HG03521 (cell line): ENCODE measurements around the gene CEP152.

Source experiments
- ATAC-seq: cut with Tn5 transposase; IDR thresholded peaks from one replicate; pipeline ENCODE4 v1.9.1; 2021; ENCODE audit warnings: mild to moderate bottlenecking, moderate library complexity; ENCODE audit not compliant: unreplicated experiment

The CEP152 gene

DNA sequence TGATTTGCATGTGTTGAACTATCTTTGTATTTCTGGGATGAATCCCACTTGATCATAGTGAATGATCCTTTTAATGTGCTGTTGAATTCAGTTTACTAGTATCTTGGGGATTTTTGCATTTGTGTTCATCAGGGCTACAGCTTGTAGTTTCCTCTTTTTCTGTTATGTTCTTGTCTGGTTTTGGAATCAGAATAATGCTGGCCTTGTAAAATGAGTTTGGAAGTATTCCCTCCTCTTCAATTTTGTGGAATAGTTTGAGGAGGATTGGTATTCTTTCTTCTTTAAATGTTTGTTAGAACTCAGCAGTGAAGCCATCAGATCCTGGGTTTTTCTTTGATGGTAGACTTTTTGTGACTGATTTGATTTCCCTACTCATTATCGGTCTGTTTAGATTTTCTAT, 102.2 kb downstream of the CEP152 start:
- ATAC-seq, result no peak

DNA sequence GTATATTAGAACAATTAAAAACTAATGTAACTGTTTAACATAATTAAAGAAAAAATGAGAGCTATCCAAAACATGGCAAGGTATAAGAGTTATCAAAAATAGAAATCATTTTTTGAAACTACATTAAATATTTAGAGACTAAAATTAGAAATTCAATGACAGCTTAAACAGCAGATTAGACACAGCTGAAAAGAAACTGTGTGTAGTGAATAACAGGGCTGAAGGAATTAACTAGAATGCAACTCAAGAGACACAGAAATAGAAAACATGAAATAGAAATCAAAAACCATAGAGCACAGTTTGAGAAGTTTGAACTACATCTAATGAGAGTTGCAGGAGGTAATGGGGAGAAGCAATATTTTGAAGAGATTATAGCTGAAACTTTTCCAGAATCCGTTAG, 105.5 kb downstream of the CEP152 start:
- ATAC-seq, result no peak

DNA sequence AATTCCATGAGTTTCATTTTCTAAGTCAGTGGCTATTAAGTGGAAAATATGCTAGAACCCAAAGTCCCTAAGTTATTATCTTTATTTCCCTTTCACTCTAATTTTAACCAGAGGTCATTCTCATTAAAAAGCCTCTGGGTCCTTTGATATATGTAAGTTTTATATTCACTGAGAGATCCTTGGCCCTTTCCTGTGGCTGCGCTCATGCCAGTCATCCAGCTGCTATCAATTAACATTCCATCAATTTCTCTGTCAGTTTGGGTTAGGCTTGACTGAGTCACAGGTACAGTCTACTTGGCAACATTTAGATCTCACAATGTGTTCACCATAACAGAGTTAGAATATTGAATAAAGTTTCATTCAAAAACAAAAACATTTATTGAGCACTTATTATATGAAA, 107.3 kb downstream of the CEP152 start:
- ATAC-seq, result no peak

DNA sequence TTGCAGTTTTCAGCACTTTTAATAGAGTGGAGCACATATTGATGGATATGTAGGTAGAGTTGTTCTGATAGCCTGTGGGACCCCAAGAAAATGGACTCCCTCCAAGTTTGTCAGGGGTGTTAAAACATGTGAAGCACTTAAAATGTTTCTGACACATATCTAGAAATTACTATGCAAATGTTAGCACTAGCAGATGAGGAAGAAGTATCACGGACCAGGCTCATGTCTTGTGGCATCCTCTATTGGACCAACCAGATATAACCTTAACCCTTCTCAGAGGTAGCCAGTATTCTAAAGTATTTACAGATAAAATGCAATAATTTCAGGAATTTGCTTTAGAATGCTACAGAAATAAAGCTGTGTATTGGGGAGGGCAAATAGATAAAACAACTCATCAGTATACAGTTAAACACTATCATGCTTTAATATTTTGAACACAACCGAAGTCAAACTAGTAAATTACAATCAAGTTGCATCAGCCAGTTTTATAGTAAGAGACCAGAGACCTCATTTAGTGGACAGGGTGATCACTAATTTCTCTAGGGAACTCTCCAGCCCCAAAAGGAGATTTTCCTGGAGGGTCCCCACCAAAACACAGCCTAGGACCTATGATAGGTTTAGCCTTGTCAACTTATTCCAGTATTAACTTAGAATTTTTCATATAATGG, 108.2 kb downstream of the CEP152 start:
- no peak for ATAC-seq

DNA sequence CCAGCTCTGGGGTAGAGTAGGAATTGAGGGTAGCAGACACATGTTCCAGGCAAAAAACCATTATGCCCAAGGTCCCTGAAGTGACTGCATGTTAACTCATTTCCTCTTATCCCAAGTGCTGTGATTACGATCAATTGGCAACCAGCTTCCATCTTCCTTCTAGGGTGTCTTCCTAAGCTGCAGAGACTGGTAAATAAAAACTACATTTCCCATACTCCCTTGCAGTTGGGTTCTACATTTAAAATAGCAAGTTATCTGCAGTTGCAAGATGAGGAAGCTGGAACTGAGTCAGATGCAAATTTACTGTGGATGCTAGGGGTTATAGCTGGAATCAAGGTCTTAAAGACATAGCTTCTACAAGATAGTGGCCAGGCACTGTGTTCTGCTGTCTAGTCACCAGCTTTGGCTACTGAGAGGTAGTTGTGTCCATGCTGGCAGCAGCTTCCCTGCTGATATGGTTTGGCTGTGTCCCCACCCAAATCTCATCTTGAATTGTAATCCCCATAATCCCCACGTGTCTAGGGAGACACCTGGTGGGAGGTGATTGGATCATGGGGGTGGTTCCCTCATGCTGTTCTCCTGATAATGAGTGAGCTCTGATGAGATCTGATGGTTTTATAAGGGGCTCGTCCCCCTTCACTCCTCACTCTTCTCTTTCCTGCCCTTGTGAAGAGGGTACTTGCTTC, 114.1 kb downstream of the CEP152 start:
- no peak for ATAC-seq

DNA sequence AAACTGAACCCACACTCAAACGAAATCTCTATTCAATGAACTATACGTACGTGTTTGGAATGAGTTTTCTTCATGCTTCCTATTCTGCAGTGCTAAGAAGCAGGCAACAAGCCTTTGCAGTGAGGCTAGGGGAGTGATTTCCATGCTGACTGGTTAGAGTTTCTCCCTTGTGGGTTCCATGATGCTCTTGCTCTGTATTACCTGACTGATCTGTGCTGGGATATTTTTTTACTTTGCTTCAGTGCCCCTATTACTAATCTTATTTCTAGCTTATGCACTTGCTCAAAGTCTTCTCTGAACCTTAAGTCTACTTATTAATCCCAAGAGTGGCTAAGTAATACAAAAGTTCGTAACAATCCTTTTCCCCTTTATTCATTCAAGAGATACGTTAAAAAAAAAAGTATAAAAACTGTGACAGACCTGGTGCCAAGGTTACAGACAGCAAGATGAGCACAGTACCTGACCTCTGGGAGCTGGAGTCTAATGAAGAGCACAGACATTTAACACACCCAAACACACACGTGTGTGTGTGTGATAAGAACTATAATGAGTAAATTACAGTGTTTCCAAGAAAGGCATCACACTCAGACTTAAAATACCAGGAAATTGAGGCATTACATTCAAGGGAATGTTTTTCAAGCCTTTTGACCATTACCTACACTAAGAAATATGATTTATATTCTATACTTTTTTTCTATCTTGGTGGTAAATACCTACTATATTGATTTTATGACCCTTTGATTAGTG, 114.9 kb downstream of the CEP152 start:
- ATAC-seq, result no peak

DNA sequence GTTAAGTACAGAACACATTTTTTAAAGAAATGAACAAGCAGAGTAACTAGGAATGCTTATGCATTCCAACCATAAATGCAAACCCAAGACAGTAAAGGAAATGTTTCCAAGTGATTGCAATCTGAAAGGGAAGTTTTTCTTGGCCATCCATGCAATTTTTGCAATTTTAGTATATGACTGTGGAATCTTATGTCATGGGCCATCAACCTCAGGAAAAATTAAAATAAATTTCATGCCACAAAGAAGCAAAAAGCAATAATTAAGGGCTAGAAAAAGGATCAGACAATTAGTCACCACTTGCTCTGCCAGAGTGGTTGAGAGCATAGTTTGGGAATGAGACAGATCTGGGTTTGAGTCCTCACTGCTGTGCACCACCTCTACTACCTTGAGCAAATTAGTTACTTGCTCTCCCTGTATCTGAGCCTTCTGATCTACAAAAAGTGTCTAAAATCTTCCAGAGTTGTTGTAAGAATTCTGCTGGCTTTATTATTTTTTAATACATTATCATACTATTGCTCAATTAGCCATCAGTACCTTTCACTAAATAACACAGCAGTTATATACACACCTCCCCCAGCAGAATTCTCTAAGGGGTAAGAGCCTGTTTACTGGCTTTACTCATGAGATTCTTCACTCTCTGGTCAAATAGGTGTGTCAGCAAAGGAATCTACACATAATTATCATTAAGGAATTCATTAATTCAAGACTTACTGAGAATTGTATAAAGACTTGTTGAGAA, 115.6 kb downstream of the CEP152 start:
- no peak for ATAC-seq

DNA sequence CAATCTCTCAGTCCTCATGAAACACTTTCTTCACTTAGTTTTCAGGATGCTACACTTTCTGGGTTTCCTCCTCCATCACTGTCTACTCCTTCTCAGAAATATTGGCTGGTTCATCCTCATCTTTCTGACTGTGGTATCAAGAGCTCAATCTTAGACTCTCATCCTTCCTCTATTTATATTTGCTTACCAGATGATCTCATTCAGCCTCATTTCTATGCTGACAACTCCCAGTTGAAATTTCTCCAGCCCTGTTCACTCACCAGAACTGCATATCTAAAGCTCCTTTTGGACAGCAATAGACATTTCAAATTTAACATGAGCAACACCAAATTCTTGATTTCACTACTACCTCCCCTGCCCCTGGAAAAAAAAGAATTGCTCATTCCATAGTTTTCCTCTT, 117.4 kb downstream of the CEP152 start:
- ATAC-seq, result no peak

DNA sequence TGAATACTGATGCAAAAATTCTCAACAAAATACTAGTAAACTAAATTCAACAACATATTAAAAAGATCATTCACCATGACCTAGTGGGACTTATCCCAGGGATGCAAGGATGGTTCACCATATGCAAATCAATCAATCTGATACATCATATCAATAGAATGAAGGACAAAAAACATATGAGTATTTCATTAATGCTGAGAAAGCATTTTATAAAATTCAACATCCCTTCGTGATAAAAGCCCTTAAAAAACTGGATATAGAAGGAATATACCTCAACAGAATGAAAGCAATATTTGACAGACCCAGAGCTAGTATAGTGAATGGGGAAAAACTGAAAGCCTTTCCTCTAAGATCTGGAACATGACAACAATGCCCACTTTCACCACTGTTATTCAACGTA, 122.4 kb downstream of the CEP152 start:
- no peak for ATAC-seq
